Activated T-cell treated with anti-CD3 and anti-CD28 coated beads, Interleukin-2, amount 50 U/mL, for 72 hours (primary cell): ENCODE measurements around the gene ADSS2. TPM values are rescaled to one million over a fixed set of nuclear protein-coding genes. Genes with fewer than 3 reads are reported as not detected.
"Not testable (repeated sequence)": the region's sequence is repeated elsewhere in the genome, so short reads cannot be mapped to it uniquely, and the experiment has no call there.

Experiments
- ATAC-seq, 2 donors: fragments of 150-1000 bp; cut with Tn5 transposase; replicated peaks in 1 of 2; 2 replicates each; pipeline ENCODE4 v1.10.0; 2021; ENCODE audit warnings: moderate library complexity in 2 of 2, mild to moderate bottlenecking in 1 of 2
- DNase-seq, 2 donors: peaks; one replicate each; pipeline ENCODE4 v3.0.0; 2021 to 2022; ENCODE audit warnings: mixed read lengths in 1 of 2
- H3K27ac Mint-ChIP-seq: one replicate; pipeline ENCODE4 v1.8.0; 2022; ENCODE audit warnings: mild to moderate bottlenecking, moderate library complexity, mixed read lengths
- H3K27me3 Mint-ChIP-seq: one replicate; pipeline ENCODE4 v1.8.0; 2022; ENCODE audit warnings: low read depth, mixed read lengths
- H3K36me3 Mint-ChIP-seq, 2 donors: one replicate each; pipeline ENCODE4 v1.8.0; 2022; ENCODE audit warnings: mixed read lengths in 2 of 2, mild to moderate bottlenecking in 1 of 2; ENCODE audit not compliant: insufficient read depth in 2 of 2
- H3K4me1 Mint-ChIP-seq: one replicate; pipeline ENCODE4 v1.8.0; 2022; ENCODE audit warnings: low read depth, mixed read lengths
- H3K4me3 Mint-ChIP-seq, 2 donors: one replicate each; pipeline ENCODE4 v1.8.0; 2022; ENCODE audit warnings: mild to moderate bottlenecking in 2 of 2, mixed read lengths in 2 of 2, moderate library complexity in 2 of 2
- H3K9me3 Mint-ChIP-seq, 2 donors: one replicate each; pipeline ENCODE4 v1.8.0; 2022; ENCODE audit warnings: mixed read lengths in 2 of 2
- total RNA-seq, 2 donors: library from RNA; stranded (reverse); gene quantifications; one replicate each; pipeline ENCODE4 v1.2.3, GENCODE V29; 2022

The ADSS2 gene
- total RNA-seq = 10 to 100 TPM; 46.5 to 51.1 TPM

GRCh38 chr1:244451539-244451950 lies at the start of gene ADSS2:
Gene ADSS2, minus strand, starts transcription at chr1:244451909. Its CDS starts 92 bp downstream, at chr1:244451817.
- H3K4me1 Mint-ChIP-seq = peaks cover 64% of the 10 kb centered on the region
- H3K9me3 Mint-ChIP-seq = no peaks in the 10 kb centered on the region
- peaks cover 10 to 22% of the 10 kb centered on the region in 2 donors for H3K36me3 Mint-ChIP-seq
- H3K27ac Mint-ChIP-seq = peak within 1 kb of the TSS; percentile 98
- H3K4me3 Mint-ChIP-seq = peak within 1 kb of the TSS; percentile 85 to 90
- ATAC-seq = no peak
- no peaks in the 10 kb centered on the region for H3K27me3 Mint-ChIP-seq
- no peak for DNase-seq

DNA sequence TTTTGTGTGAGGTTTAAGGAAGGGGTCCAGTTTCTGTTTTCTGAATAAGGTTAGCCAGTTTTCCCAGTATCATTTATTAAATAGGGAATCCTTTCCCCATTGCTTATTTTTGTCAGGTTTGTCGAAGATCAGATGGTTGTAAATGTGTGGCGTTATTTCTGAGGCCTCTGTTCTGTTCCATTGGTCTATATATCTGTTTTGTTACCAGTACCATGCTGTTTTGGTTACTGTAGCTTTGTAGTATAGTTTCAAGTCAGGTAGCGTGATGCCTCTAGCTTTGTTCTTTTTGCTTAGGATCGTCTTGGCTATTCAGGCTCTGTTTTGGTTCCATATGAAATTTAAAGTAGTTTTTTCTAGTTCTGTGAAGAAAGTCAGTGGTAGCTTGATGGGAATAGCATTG lies 48.8 kb upstream of the ADSS2 start:
- H3K4me3 Mint-ChIP-seq, H3K9me3 Mint-ChIP-seq, H3K27ac Mint-ChIP-seq, ATAC-seq, DNase-seq, H3K27me3 Mint-ChIP-seq, H3K36me3 Mint-ChIP-seq, H3K4me1 Mint-ChIP-seq: not testable (repeated sequence)

DNA sequence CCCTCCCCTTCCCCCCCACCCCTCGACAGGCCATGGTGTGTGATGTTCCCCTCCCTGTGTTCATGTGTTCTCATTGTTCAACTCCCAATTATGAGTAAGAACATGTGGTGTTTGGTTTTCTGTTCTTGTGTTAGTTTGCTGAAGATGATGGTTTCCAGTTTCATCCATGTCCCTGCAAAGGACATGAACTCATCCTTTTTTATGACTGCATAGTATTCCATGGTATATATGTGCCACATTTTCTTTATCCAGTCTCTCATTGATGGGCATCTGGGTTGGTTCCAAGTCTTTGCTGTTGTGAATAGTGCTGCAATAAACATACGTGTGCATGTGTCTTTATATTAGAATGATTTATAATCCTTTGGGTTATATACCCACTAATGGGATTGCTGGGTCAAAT lies 47.8 kb upstream of the ADSS2 start:
- not testable (repeated sequence) for H3K36me3 Mint-ChIP-seq, H3K27ac Mint-ChIP-seq

DNA sequence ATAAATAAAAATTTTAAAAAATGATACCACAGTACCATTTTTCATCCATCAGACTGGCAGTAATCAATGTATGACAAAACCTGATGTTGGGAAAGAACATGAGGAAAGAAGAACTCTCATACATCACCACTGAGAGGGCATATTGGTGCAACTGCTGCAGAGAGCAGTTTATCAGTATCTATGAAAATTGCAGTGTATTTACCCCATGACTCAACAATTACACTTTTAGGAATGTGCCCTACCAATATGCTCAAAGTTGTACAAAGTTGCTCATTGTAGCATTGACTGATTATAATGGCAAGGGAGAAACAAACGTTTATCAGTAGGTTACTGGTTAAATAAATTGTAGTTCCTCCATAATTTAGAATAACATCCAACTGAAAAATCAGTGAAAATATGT lies 46.1 kb upstream of the ADSS2 start:
- Mint-ChIP-seq H3K36me3 (peaks cover 0 to 2% of the 10 kb centered on the region in 2 donors), H3K27me3 (no peaks in the 10 kb centered on the region), H3K4me3 (no peak overlapping the region), H3K27ac (no peak overlapping the region), H3K4me1 (peaks cover 6% of the 10 kb centered on the region), H3K9me3 (peaks cover 1 to 2% of the 10 kb centered on the region in 2 donors)
- DNase-seq = no peak
- ATAC-seq = no peak

More for the DNA sequence above, 47.8 kb upstream of the ADSS2 start:
- H3K4me3 Mint-ChIP-seq, H3K4me1 Mint-ChIP-seq, H3K27me3 Mint-ChIP-seq, H3K9me3 Mint-ChIP-seq, DNase-seq, ATAC-seq: not testable (repeated sequence)

DNA sequence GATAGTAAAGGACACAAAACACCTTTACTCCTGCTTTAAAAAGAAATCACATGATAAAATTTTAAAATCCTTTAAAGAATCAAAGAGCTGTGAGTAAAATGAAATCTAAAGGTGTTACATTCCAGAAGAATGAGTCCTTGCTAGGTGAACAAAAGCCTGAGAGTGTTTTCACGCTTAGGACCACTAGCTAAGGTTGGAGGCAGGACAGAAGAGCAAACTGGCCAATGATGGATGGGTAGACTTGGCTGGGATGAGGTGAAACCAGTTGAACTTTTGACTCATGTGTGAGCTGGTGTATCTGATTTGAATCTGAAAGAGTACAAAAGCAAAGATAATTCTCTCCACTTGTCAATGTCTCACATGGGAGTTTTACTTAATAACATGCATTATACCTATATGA lies 44.5 kb upstream of the ADSS2 start:
- ATAC-seq (no peak), DNase-seq (no peak)
- Mint-ChIP-seq H3K27me3 (no peaks in the 10 kb centered on the region), H3K4me3 (no peak overlapping the region), H3K36me3 (no peaks in the 10 kb centered on the region), H3K27ac (no peak overlapping the region), H3K9me3 (peaks cover 2 to 3% of the 10 kb centered on the region in 2 donors), H3K4me1 (peaks cover 6% of the 10 kb centered on the region)

- Mint-ChIP-seq H3K36me3 (peaks cover 0 to 2% of the 10 kb centered on the region in 2 donors), H3K27ac (no peak overlapping the region), H3K4me3 (no peak overlapping the region), H3K9me3 (peaks cover 2 to 3% of the 10 kb centered on the region in 2 donors), H3K27me3 (no peaks in the 10 kb centered on the region), H3K4me1 (peaks cover 6% of the 10 kb centered on the region)
- no peak for ATAC-seq
- no peak for DNase-seq
Observed at GRCh38 chr1:244494653-244495052, 42.9 kb upstream of the ADSS2 start.

DNA sequence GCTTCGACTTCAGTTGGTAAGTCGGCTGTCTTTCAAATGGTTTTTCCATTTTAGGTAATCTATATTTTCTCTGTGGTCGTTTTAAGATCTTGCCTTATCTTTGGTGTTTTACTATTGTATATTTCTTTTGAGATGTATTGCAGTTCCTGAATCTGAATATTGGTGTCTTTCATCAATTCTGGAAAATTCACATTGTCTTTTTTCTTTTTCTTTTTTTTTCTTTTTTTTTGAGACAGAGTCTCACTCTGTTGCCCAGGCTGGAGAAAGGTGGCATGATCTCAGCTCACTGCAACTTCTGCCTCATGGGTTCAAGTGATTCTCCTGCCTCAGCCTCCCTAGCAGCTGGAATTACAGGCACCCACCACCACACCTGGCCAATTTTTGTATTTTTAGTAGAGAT lies 33.3 kb upstream of the ADSS2 start:
- H3K27me3 Mint-ChIP-seq = not testable (repeated sequence)

DNA sequence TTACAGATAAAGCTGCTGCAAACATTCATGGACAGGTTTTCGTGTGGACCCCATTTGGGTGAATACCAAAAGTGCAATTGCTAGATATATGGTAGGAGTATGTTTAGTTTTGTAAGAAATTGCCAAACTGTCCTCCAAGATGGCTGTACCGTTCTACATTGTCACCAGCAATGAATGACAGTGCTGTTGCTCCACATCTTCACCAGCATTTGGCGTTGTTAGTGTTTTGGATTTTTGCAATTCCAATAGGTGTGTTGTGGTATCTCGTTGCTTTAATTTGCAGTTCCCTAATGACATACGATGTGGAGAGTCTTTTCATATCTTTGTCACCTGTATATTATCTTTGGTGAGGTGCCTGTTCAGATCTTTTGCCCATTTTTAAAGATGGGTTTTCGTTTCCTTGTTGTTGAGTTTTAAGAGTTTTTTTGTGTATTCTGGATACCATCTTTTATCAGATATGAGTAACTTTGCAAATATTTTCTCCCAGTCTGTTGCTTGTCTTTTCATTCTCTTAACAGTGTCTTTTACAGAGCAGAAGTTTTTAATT lies 21.4 kb upstream of the ADSS2 start:
- Mint-ChIP-seq H3K4me1 (no peaks in the 10 kb centered on the region), H3K27me3 (no peaks in the 10 kb centered on the region), H3K27ac (no peak overlapping the region), H3K36me3 (peaks cover 0 to 1% of the 10 kb centered on the region in 2 donors), H3K9me3 (peaks cover 0 to 1% of the 10 kb centered on the region in 2 donors), H3K4me3 (no peak overlapping the region)
- no peak for ATAC-seq
- DNase-seq = no peak

More for the DNA sequence above, 33.3 kb upstream of the ADSS2 start:
- DNase-seq, H3K36me3 Mint-ChIP-seq, ATAC-seq, H3K27ac Mint-ChIP-seq, H3K9me3 Mint-ChIP-seq, H3K4me1 Mint-ChIP-seq, H3K4me3 Mint-ChIP-seq: not testable (repeated sequence)

DNA sequence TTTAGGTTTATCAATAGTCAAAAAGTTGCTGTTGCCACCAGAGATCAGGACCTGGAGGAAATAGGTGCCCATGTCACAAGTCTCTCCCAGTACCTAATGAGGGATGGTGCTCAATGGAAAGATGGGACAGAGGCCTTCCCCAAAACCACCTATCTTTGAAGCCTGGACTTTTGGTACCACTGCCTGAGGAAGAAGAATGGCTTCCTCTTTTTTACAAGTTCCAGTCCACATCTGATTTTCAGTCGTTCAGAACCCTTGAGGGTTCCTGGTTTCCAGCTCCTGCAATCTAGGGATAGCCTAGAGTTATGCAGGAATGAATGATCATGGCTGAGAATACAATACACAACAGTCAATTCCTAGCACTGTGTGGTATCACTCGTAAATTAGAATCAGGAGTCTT lies 15.0 kb upstream of the ADSS2 start:
- Mint-ChIP-seq H3K36me3 (no peaks in the 10 kb centered on the region), H3K27ac (no peak overlapping the region), H3K4me1 (no peaks in the 10 kb centered on the region), H3K9me3 (no peaks in the 10 kb centered on the region), H3K4me3 (no peak overlapping the region), H3K27me3 (no peaks in the 10 kb centered on the region)
- no peak for ATAC-seq
- DNase-seq = no peak

DNA sequence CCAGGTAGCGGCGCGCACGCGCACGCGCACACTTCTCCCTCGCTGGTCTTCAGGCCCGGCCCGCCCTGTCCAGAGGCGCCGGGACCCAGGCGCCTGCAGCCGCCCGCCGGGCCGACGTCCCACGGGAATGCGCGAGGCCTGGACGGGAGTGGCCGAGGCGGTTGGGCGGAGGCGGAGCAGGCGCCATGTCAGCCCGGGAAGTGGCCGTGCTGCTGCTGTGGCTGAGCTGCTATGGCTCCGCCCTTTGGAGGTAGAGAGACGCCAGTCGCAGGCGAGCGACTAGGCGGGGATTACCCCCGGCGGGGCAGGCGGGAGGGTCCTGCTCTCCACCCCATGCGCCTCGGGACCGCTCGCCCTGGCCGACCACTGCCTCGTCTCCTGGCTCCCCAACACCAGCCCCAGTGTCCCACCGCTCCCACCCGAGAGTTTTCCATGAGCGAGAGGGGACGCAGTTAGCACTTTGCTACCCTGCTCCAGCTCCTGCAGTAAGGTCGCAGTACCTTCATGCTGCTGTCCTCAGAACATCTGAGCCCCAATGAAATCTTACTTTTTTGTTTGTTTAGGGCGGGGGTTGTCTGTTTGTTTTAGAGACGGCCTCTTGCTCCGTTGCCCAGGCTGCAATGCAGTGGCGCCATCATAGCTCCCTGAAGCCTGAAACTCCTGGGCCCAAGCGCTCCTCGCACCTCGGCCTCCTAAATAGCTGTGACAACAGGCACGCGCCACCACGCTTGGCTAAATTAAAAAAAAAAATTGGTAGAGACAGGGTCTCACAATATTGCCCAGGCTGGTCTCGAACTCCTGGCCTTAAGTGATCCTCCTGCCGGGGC lies 9.7 kb upstream of the ADSS2 start, which contains the start of gene CATSPERE:
Gene CATSPERE (plus strand): TSS at position 29 of the 827 bp plus-strand sequence. CDS start 157 bp downstream, at position 186.
- H3K27ac Mint-ChIP-seq = peak within 1 kb of the TSS; percentile 96
- H3K9me3 Mint-ChIP-seq = peaks cover 0 to 1% of the 10 kb centered on the region in 2 donors
- peak within 1 kb of the TSS; percentile 85 to 96 for H3K4me3 Mint-ChIP-seq
- H3K36me3 Mint-ChIP-seq = peaks cover 9 to 12% of the 10 kb centered on the region in 2 donors
- peak; percentile 98 to 99 for ATAC-seq
- DNase-seq = peak; percentile 81 to 82
- H3K4me1 Mint-ChIP-seq = peaks cover 11% of the 10 kb centered on the region
- no peaks in the 10 kb centered on the region for H3K27me3 Mint-ChIP-seq

DNA sequence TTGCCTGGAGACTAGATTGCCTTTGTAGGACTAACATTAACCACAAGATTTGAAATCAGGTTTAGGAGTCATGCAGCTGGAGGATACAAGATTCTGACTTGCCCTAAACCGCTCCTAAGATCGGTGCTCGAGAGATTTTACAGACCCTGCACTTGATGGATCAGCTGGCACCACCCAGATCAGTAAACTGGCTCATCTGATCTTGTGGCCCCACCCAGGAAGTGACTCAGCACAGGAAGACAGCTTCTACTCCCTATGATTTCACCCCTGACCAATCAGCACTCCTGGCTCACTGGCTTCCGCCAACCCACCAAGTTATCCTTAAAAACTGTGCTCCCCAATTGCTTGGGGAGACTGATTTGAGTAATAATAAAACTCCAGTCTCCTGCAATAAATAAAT lies 8.5 kb upstream of the ADSS2 start:
- Mint-ChIP-seq H3K27ac (no peak overlapping the region), H3K9me3 (peaks cover 0 to 1% of the 10 kb centered on the region in 2 donors), H3K4me3 (peak overlapping the region; percentile 51 to 52), H3K27me3 (no peaks in the 10 kb centered on the region), H3K36me3 (peaks cover 9 to 12% of the 10 kb centered on the region in 2 donors), H3K4me1 (peaks cover 11% of the 10 kb centered on the region)
- DNase-seq (peak; percentile 24 to 49), ATAC-seq (no peak)

DNA sequence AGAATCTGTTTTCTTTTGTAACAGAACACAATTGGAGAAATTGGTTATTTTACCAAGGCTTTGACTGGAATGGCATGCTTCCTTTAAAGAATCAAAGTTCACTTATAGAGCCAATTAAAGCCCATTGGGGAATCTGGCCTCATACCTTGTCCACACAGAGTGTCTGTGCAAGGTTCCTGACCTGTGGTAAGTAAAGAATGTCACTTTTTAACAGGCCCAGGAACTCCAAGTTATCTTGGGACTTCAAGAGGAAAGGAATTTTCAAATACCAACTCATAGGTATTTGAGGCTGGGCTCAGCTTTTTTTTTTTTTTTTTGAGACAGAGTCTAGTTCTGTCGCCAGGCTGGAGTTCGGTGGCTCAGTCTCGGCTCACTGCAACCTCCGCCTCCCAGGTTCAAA lies 7.1 kb upstream of the ADSS2 start:
- DNase-seq = no peak
- ATAC-seq = no peak

GRCh38 chr1:244456586-244456985 lies 4.9 kb upstream of the ADSS2 start:
- no peaks in the 10 kb centered on the region for H3K27me3 Mint-ChIP-seq
- no peak for DNase-seq
- H3K9me3 Mint-ChIP-seq = peaks cover 0 to 1% of the 10 kb centered on the region in 2 donors
- H3K4me3 Mint-ChIP-seq = no peak overlapping the region
- no peak overlapping the region for H3K27ac Mint-ChIP-seq
- H3K4me1 Mint-ChIP-seq = peaks cover 33% of the 10 kb centered on the region
- no peak for ATAC-seq
- H3K36me3 Mint-ChIP-seq = peaks cover 11 to 16% of the 10 kb centered on the region in 2 donors

More for the DNA sequence above, 7.1 kb upstream of the ADSS2 start:
- Mint-ChIP-seq H3K36me3 (peaks cover 9 to 12% of the 10 kb centered on the region in 2 donors), H3K27ac (no peak overlapping the region), H3K4me1 (peaks cover 16% of the 10 kb centered on the region), H3K4me3 (no peak overlapping the region), H3K27me3 (no peaks in the 10 kb centered on the region), H3K9me3 (peaks cover 0 to 1% of the 10 kb centered on the region in 2 donors)
